H1 (cell line): ENCODE measurements around the gene ACTR1B. TPM values are rescaled to one million over a fixed set of nuclear protein-coding genes. Genes with fewer than 3 reads are reported as not detected.
"Not testable (repeated sequence)": the region's sequence is repeated elsewhere in the genome, so short reads cannot be mapped to it uniquely, and the experiment has no call there.

ENCODE experiments used
- CTCF ChIA-PET: fragments of 300-600 bp; sonication (Branson Sonifier 250); formaldehyde crosslinking; loops from one replicate; lab custom pipeline; 2021; ENCODE audit not compliant: partially characterized antibody; lab: Charles Lee
- POLR2A ChIA-PET: fragments of 300-600 bp; sonication (Branson Sonifier 250); formaldehyde crosslinking; loops from one replicate; lab custom pipeline; 2021; ENCODE audit warnings: inconsistent platforms; ENCODE audit not compliant: partially characterized antibody; lab: Charles Lee
- DNase-seq, 2 experiments: peaks; one replicate each; pipeline versions ENCODE4 v3.0.0 to v3.0.0-alpha.2; 2010 to 2022; ENCODE audit warnings: low spot score in 2 of 2, low read depth in 1 of 2, mixed read lengths in 1 of 2
- FAIRE-seq: peaks from 2 replicates; lab custom pipeline; 2011; peaks lifted over from hg19 to GRCh38; lab: Jason Lieb, UNC
- H2AFZ ChIP-seq: 2 replicates; pipeline ENCODE4 v1.8.1; 2012; ENCODE audit warnings: low read length, inconsistent platforms
- H2AK5ac ChIP-seq: 2 replicates; pipeline ENCODE4 v1.6.1; 2013; ENCODE audit warnings: low read depth, low read length
- H2BK120ac ChIP-seq: replicated peaks from 2 replicates; pipeline ENCODE3; 2013; ENCODE audit warnings: low read depth, low read length, inconsistent platforms
- H2BK12ac ChIP-seq: 2 replicates; pipeline ENCODE4 v1.6.1; 2013; ENCODE audit warnings: low read depth, low read length
- H2BK15ac ChIP-seq: 2 replicates; pipeline ENCODE4 v1.6.1; 2013; ENCODE audit warnings: low read length
- H2BK20ac ChIP-seq: 2 replicates; pipeline ENCODE4 v1.6.1; 2013; ENCODE audit warnings: low read length
- H2BK5ac ChIP-seq: 2 replicates; pipeline ENCODE4 v1.6.1; 2013; ENCODE audit warnings: low read depth, low read length
- H3K14ac ChIP-seq: 2 replicates; pipeline ENCODE4 v1.6.1; 2013; ENCODE audit warnings: inconsistent platforms; ENCODE audit not compliant: insufficient read length
- H3K18ac ChIP-seq: 2 replicates; pipeline ENCODE4 v1.6.1; 2013; ENCODE audit warnings: low read length; ENCODE audit errors: extremely low read depth
- H3K23ac ChIP-seq: 2 replicates; pipeline ENCODE4 v1.6.1; 2013; ENCODE audit warnings: inconsistent platforms; ENCODE audit not compliant: insufficient read length
- H3K23me2 ChIP-seq: 2 replicates; pipeline ENCODE4 v1.6.1; 2013; ENCODE audit warnings: low read depth, low read length
- H3K27ac ChIP-seq: 2 replicates; pipeline ENCODE4 v1.6.1; 2011; ENCODE audit warnings: low read depth, low read length, inconsistent platforms
- H3K27me3 ChIP-seq, 4 experiments: replicated peaks in 1 of 4; 1 replicate in 1 of 4; 2 replicates in 3 of 4; pipeline versions ENCODE4 v1.6.1 to v1.8.1; 2011 to 2013; ENCODE audit warnings: low read length in 3 of 4, mild to moderate bottlenecking in 3 of 4, inconsistent platforms in 2 of 4, mixed read lengths in 2 of 4, moderate library complexity in 1 of 4; ENCODE audit not compliant: control insufficient read depth in 3 of 4, insufficient read depth in 3 of 4; ENCODE audit errors: extremely low read depth in 1 of 4
- H3K36me3 ChIP-seq, 4 experiments: 2 replicates each; pipeline versions ENCODE4 v1.6.1 to v1.8.1; 2011 to 2013; ENCODE audit warnings: mild to moderate bottlenecking in 4 of 4, low read length in 3 of 4, moderate library complexity in 2 of 4, control low read depth in 1 of 4, inconsistent platforms in 1 of 4; ENCODE audit not compliant: insufficient read depth in 4 of 4, control insufficient read depth in 2 of 4
- H3K4ac ChIP-seq: replicated peaks from 2 replicates; pipeline ENCODE3; 2013; ENCODE audit warnings: low read length, low read depth, mixed read lengths, inconsistent platforms; ENCODE audit not compliant: insufficient read length
- H3K4me1 ChIP-seq, 4 experiments: replicated peaks in 1 of 4; 1 replicate in 1 of 4; 2 replicates in 3 of 4; pipeline versions ENCODE4 v1.6.1 to v1.8.1; 2011 to 2013; ENCODE audit warnings: low read length in 3 of 4, inconsistent platforms in 2 of 4, mixed read lengths in 1 of 4; ENCODE audit not compliant: insufficient read depth in 4 of 4, control insufficient read depth in 3 of 4
- H3K4me2 ChIP-seq, 2 experiments: 2 replicates each; pipeline versions ENCODE4 v1.6.1 to v1.8.1; 2011 to 2013; ENCODE audit warnings: low read depth in 2 of 2, low read length in 2 of 2, control low read depth in 1 of 2, inconsistent platforms in 1 of 2, mild to moderate bottlenecking in 1 of 2; ENCODE audit not compliant: insufficient read depth in 1 of 2
- H3K4me3 ChIP-seq, 4 experiments: fragments of 200-600, 300-600 bp in 1 of 4; sonication (generic), shearing (Covaris generic), sonication (Bioruptor Twin) in 1 of 4; 2 replicates each; pipeline versions ENCODE4 v1.5.1 to v1.8.1; 2011 to 2016; ENCODE audit warnings: low read length in 4 of 4, low read depth in 3 of 4, control low read depth in 2 of 4, inconsistent platforms in 2 of 4, mild to moderate bottlenecking in 2 of 4, mixed read lengths in 1 of 4, moderate library complexity in 1 of 4; ENCODE audit not compliant: insufficient read depth in 2 of 4; ENCODE audit errors: extremely low read depth in 1 of 4
- H3K56ac ChIP-seq: replicated peaks from 2 replicates; pipeline ENCODE3; 2013; ENCODE audit warnings: low read depth, mild to moderate bottlenecking, mixed read lengths, low read length, inconsistent platforms; ENCODE audit not compliant: insufficient read length
- H3K79me1 ChIP-seq: 2 replicates; pipeline ENCODE4 v1.6.1; 2013; ENCODE audit warnings: low read depth, low read length, control low read depth
- H3K79me2 ChIP-seq, 2 experiments: 2 replicates each; pipeline versions ENCODE4 v1.6.1 to v1.8.1; 2012 to 2013; ENCODE audit warnings: low read length in 2 of 2, mild to moderate bottlenecking in 2 of 2, inconsistent platforms in 1 of 2; ENCODE audit not compliant: insufficient read depth in 2 of 2, control insufficient read depth in 1 of 2
- H3K9ac ChIP-seq, 4 experiments: replicated peaks in 1 of 4; 1 replicate in 1 of 4; 2 replicates in 3 of 4; pipeline versions ENCODE4 v1.6.1 to v1.8.1; 2011 to 2013; ENCODE audit warnings: low read depth in 3 of 4, low read length in 3 of 4, control low read depth in 2 of 4, mild to moderate bottlenecking in 2 of 4, moderate library complexity in 2 of 4, inconsistent platforms in 1 of 4; ENCODE audit errors: extremely low read depth in 1 of 4
- H3K9me3 ChIP-seq, 2 experiments: 2 replicates each; pipeline versions ENCODE4 v1.6.1 to v1.8.1; 2012 to 2013; ENCODE audit warnings: mild to moderate bottlenecking in 2 of 2, moderate library complexity in 2 of 2, control low read depth in 1 of 2, inconsistent platforms in 1 of 2, low read depth in 1 of 2, low read length in 1 of 2, mixed read lengths in 1 of 2; ENCODE audit not compliant: insufficient read depth in 2 of 2
- H4K20me1 ChIP-seq, 2 experiments: replicated peaks in 1 of 2; 2 replicates each; pipeline versions ENCODE3 to v1.8.1; 2011 to 2013; ENCODE audit warnings: inconsistent platforms in 2 of 2, low read length in 2 of 2, mild to moderate bottlenecking in 1 of 2; ENCODE audit not compliant: insufficient read depth in 2 of 2, control insufficient read depth in 1 of 2
- H4K5ac ChIP-seq: 2 replicates; pipeline ENCODE4 v1.6.1; 2013; ENCODE audit warnings: low read length, low read depth, mixed read lengths, inconsistent platforms; ENCODE audit not compliant: insufficient read length
- H4K8ac ChIP-seq: 2 replicates; pipeline ENCODE4 v1.8.0; 2013; ENCODE audit warnings: mild to moderate bottlenecking, moderate library complexity, low read length, inconsistent platforms; ENCODE audit not compliant: insufficient read depth; ENCODE audit errors: extremely low read depth
- H4K91ac ChIP-seq: replicated peaks from 2 replicates; pipeline ENCODE3; 2013; ENCODE audit warnings: low read length, mixed read lengths, inconsistent platforms; ENCODE audit not compliant: insufficient read length
- whole genome bisulfite sequencing, 2 experiments: shearing (Covaris generic) in 1 of 2; methylation state at CpG; one replicate each; pipeline versions ENCODE4 v1.1.6 to v1.1.7; 2013 to 2015; ENCODE audit warnings: low lambda C conversion rate in 2 of 2, mixed read lengths in 2 of 2, inconsistent platforms in 1 of 2, low coverage in 1 of 2, missing lambda C conversion rate in 1 of 2; ENCODE audit not compliant: insufficient replicate concordance in 2 of 2, insufficient coverage in 1 of 2, insufficient read length in 1 of 2; ENCODE audit errors: extremely low coverage in 1 of 2, missing lambda C conversion rate in 1 of 2; 5-methylcytosine and 5-hydroxymethylcytosine counted together
- polyA plus RNA-seq, 7 experiments: library from polyadenylated mRNA; depleted of rRNA in 3 of 7; stranded (reverse) in 5 of 7; unstranded in 2 of 7; fragments of >200 nt in 5 of 7; fragments of 200-250 nt in 2 of 7; gene quantifications; 1 replicate in 5 of 7; 2 replicates in 1 of 7; 4 replicates in 1 of 7; pipeline versions ENCODE4 v1.2.1 to v1.2.3, GENCODE V29; 2011 to 2013; ENCODE audit warnings: missing spikeins in 2 of 7, mixed read lengths in 2 of 7
- total RNA-seq: library from RNA; stranded (reverse); fragmentation: NEBNext Ultra II Directional; extraction: Animal tissue kit (Norgen Biotek cat#: 25700); gene quantifications from 2 replicates; pipeline ENCODE4 v1.2.1, GENCODE V29; 2021

ACTR1B gene
- total and polyA plus RNA-seq, 2 of the 8 experiments (the other 6 are each of a cell fraction or from before 2014, with no cell fraction given), result 40.7 to 56.0 TPM

GRCh38 chr2:97712175-97712574 lies 48.3 kb upstream of the ACTR1B start:
- not testable (repeated sequence) for H3K4me1 ChIP-seq, H3K23ac ChIP-seq, H3K79me2 ChIP-seq, H2BK15ac ChIP-seq, H3K4me3 ChIP-seq, H3K79me1 ChIP-seq, H3K9me3 ChIP-seq, H3K27ac ChIP-seq, H4K5ac ChIP-seq, H3K4me2 ChIP-seq, H2AK5ac ChIP-seq, H2BK12ac ChIP-seq, H2BK5ac ChIP-seq, H2BK20ac ChIP-seq, H3K23me2 ChIP-seq, H3K18ac ChIP-seq, H4K20me1 ChIP-seq, H3K9ac ChIP-seq, H4K91ac ChIP-seq, H3K27me3 ChIP-seq, DNase-seq, FAIRE-seq, H4K8ac ChIP-seq, H3K4ac ChIP-seq, H2AFZ ChIP-seq, H3K14ac ChIP-seq, H3K36me3 ChIP-seq, H2BK120ac ChIP-seq, H3K56ac ChIP-seq
- WGBS, 2 experiments, result 92% methylated on average over 9 of the region's 9 CpGs; no CpG with 5 or more reads in 1 of the 2 experiments
- ChIA-PET POLR2A (interaction anchor here (0.8 kb wide), 1 partner anchor 21 kb away, joined by 3 read pairs; no protein-coding TSS in a partner anchor), CTCF (interaction anchor here (0.6 to 13.6 kb wide), 8 partner anchors 13 to 431 kb away, joined by 3 to 202 read pairs (median 6); no protein-coding TSS in a partner anchor)
